PC-9 (cell line): ENCODE data around the gene VWA5B2. TPM values are rescaled to one million over a fixed set of nuclear protein-coding genes. Genes with fewer than 3 reads are reported as not detected.

Experiments
- BruUV-seq: library from RNA; stranded (reverse); fragments of 400-500 nt; replicated peaks from 2 replicates; lab custom pipeline; 2021; lab: Mats Ljungman, UMichigan
- CTCF ChIA-PET: fragments of 300-600 bp; sonication (Branson Sonifier 250); formaldehyde crosslinking; loops from one replicate; lab custom pipeline; 2022; ENCODE audit warnings: antibody characterized with exemption; lab: Charles Lee
- POLR2A ChIA-PET: fragments of 300-600 bp; sonication (Branson Sonifier 250); formaldehyde crosslinking; loops from one replicate; lab custom pipeline; 2022; ENCODE audit warnings: antibody characterized with exemption; ENCODE audit not compliant: unreplicated experiment; lab: Charles Lee
- DNase-seq, 2 experiments: peaks; one replicate each; pipeline versions ENCODE4 v3.0.0 to v3.0.0-alpha.2; 2015 to 2022; ENCODE audit warnings: mixed read lengths in 1 of 2
- H2AFZ ChIP-seq: fragments of 200-600 bp; sonication (generic); 2 replicates; pipeline ENCODE4 v1.8.1; 2017; ENCODE audit warnings: antibody characterized with exemption
- H3F3A ChIP-seq: fragments of 200-600 bp; sonication (generic); 2 replicates; pipeline ENCODE4 v1.8.1; 2017; ENCODE audit warnings: antibody characterized with exemption, mild to moderate bottlenecking, low read depth; ENCODE audit not compliant: insufficient read depth
- H3K27ac ChIP-seq: fragments of 200-600 bp; sonication (generic); 2 replicates; pipeline ENCODE4 v1.6.1; 2016; ENCODE audit warnings: mixed run types
- H3K27me3 ChIP-seq: fragments of 200-600 bp; sonication (generic); 2 replicates; pipeline ENCODE4 v1.6.1; 2016; ENCODE audit warnings: low read depth, mixed run types; ENCODE audit not compliant: insufficient read depth
- H3K36me3 ChIP-seq: fragments of 200-600 bp; sonication (generic); 2 replicates; pipeline ENCODE4 v1.6.1; 2016; ENCODE audit warnings: low read depth, mixed run types
- H3K4me1 ChIP-seq: fragments of 200-600 bp; sonication (generic); replicated peaks from 2 replicates; pipeline ENCODE4 v1.6.1; 2016; ENCODE audit warnings: mixed run types; ENCODE audit not compliant: insufficient read depth
- H3K4me2 ChIP-seq: fragments of 200-600 bp; sonication (generic); 2 replicates; pipeline ENCODE4 v1.6.1; 2017; ENCODE audit warnings: mixed run types
- H3K4me3 ChIP-seq: fragments of 200-600 bp; sonication (generic); 2 replicates; pipeline ENCODE4 v1.6.1; 2016; ENCODE audit warnings: mixed run types
- H3K79me2 ChIP-seq: fragments of 200-600 bp; sonication (generic); 2 replicates; pipeline ENCODE4 v1.6.1; 2017; ENCODE audit warnings: low read depth, mixed run types
- H3K9me2 ChIP-seq: fragments of 200-600 bp; sonication (generic); 2 replicates; pipeline ENCODE4 v1.8.1; 2017; ENCODE audit warnings: mild to moderate bottlenecking; ENCODE audit not compliant: insufficient read depth
- H3K9me3 ChIP-seq: fragments of 200-600 bp; sonication (generic); 2 replicates; pipeline ENCODE4 v1.8.1; 2016; ENCODE audit warnings: low read depth; ENCODE audit not compliant: insufficient read depth
- H4K20me1 ChIP-seq: fragments of 200-600 bp; sonication (generic); 2 replicates; pipeline ENCODE4 v1.8.1; 2017; ENCODE audit not compliant: insufficient read depth
- EZH2 ChIP-seq: fragments of 200-600 bp; sonication (generic); IDR thresholded peaks from 2 replicates; pipeline ENCODE4 v1.8.0; 2017; ENCODE audit warnings: antibody characterized with exemption, low read depth
- intact Hi-C: fragments of 100-400 bp; cut with micrococcal nuclease; formaldehyde crosslinking; loops from one replicate; pipeline ENCODE4 v1.10.0; 2022; ENCODE audit not compliant: unreplicated experiment
- total RNA-seq: library from RNA; stranded (reverse); gene quantifications from 2 replicates; pipeline ENCODE4 v1.2.3, GENCODE V29; 2021
- TF ChIP-seq, protein P1 (sequence below): fragments of 200-600 bp; sonication (generic); conservative IDR thresholded peaks from 2 replicates; pipeline ENCODE4 v1.6.1; 2017; ENCODE audit warnings: mixed run types, antibody characterized with exemption, mild to moderate bottlenecking, moderate library complexity

The VWA5B2 gene
- total RNA-seq, 1 experiment from 2014 or later: 0.76 TPM

DNA sequence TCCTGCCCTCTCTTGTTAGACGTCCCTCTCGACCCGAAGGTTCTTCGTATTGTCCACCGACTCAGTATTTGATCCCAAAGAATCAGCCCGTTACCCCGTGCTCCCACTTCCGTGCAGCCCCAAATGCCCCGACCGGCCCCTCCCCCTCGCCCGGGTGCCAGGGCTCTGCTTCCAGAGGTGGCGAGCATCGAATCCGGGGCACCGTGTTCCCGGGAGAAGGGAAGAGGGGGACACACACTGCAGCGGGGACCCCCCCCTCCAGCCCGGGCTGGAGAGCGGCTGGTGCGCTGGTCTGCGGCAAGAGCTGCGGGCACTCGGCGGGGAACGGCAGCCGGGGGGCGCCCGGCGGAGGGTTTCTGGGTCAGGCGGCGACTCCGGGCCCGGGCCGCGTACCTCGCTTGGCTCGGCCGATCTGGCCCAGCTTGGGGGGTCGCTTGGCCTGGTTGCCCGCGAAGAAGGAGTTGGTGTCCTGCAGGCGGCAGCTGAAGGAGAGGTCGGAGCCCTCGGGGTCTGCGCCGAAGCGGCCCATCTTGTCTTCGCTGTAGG lies 31.4 kb downstream of the VWA5B2 start:
- Histone ChIP-seq H3K79me2 (peaks cover 7% of the 10 kb centered on the region; the same call in 1 of the 2 replicates), H4K20me1 (no peaks in the 10 kb centered on the region), H3F3A (peaks cover 35% of the 10 kb centered on the region; the same call in 1 of the 2 replicates), H3K4me3 (peak overlapping the region; percentile 93), H3K27me3 (no peaks in the 10 kb centered on the region), H3K9me3 (no peaks in the 10 kb centered on the region), H3K27ac (no peak overlapping the region), H3K4me1 (peaks cover 15% of the 10 kb centered on the region; the same call in 1 of the 2 replicates), H3K9me2 (no peaks in the 10 kb centered on the region), H3K4me2 (peak overlapping the region; percentile 97), H2AFZ (peak overlapping the region; percentile 83), H3K36me3 (no peaks in the 10 kb centered on the region)
- CTCF ChIA-PET: interaction anchor here (0.6 to 1.0 kb wide), 6 partner anchors 11 to 167 kb away, joined by 5 to 14 read pairs (median 8); partner anchors contain the start of genes EEF1AKMT4 and VWA5B2
- intact Hi-C loops: loop anchor here (1.0 to 2.0 kb wide), 2 partner anchors 11 to 38 kb away; partner anchors contain the start of genes EEF1AKMT4 and PSMD2
- TF ChIP-seq, protein P1, sequence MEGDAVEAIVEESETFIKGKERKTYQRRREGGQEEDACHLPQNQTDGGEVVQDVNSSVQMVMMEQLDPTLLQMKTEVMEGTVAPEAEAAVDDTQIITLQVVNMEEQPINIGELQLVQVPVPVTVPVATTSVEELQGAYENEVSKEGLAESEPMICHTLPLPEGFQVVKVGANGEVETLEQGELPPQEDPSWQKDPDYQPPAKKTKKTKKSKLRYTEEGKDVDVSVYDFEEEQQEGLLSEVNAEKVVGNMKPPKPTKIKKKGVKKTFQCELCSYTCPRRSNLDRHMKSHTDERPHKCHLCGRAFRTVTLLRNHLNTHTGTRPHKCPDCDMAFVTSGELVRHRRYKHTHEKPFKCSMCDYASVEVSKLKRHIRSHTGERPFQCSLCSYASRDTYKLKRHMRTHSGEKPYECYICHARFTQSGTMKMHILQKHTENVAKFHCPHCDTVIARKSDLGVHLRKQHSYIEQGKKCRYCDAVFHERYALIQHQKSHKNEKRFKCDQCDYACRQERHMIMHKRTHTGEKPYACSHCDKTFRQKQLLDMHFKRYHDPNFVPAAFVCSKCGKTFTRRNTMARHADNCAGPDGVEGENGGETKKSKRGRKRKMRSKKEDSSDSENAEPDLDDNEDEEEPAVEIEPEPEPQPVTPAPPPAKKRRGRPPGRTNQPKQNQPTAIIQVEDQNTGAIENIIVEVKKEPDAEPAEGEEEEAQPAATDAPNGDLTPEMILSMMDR: no peak
- no peak for TF ChIP-seq EZH2
- POLR2A ChIA-PET: interaction anchor here (0.7 kb wide), 1 partner anchor 119 kb away, joined by 23 read pairs; the partner anchor contains the start of gene CHRD
- BruUV-seq: no TSS peak
- no peak for DNase-seq

DNA sequence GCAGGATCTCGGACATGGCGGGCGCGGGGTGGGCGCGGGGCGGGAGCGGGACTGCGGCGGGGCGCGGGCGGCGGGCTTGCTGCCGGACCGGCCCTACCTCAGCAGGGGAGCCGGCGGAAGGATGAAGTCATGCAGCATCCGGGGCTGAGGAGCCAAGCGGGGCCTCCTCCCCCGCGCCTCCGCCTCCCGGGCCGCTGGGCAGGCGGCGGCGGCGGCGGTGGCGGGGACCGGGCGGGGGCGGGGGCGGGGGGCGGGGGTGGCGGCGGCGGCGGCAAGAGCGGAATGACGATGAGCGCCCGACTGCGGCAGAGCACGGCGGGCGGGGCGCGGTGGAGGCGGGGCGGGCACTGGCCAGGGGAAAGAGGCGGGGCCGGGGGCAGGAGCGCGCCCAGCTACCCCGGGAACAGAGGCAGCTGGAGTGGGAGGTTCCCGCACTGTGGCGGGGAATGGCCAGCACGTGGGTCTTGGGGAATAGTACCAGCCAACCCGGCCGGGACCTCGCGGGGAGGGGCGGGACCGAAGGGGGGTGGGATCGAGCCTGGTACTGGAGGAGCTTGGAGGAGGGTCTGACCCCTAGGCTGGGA lies 32.0 kb downstream of the VWA5B2 start, which contains the start of gene CAMK2N2:
Gene CAMK2N2 (minus strand): TSS at position 284 of the 584 bp plus-strand sequence. CDS start 268 bp downstream, at position 16.
- Histone ChIP-seq H3K36me3 (no peaks in the 10 kb centered on the region), H3K27ac (no peak within 1 kb of the TSS), H3K27me3 (no peaks in the 10 kb centered on the region), H3K9me3 (no peaks in the 10 kb centered on the region), H3F3A (peaks cover 30% of the 10 kb centered on the region; the same call in 1 of the 2 replicates), H3K9me2 (no peaks in the 10 kb centered on the region), H3K79me2 (peaks cover 7% of the 10 kb centered on the region; the same call in 1 of the 2 replicates), H3K4me2 (peak within 1 kb of the TSS; percentile 97), H4K20me1 (no peaks in the 10 kb centered on the region), H3K4me3 (peak within 1 kb of the TSS; percentile 93), H2AFZ (peak within 1 kb of the TSS; percentile 96), H3K4me1 (peaks cover 15% of the 10 kb centered on the region; the same call in 1 of the 2 replicates)
- BruUV-seq: no TSS peak
- peak; percentile 78 to 82 for DNase-seq
- no peak for TF ChIP-seq EZH2
- TF ChIP-seq, protein P1: no peak
- ChIA-PET POLR2A (interaction anchor here (0.6 to 0.7 kb wide), 3 partner anchors 119 to 565 kb away, joined by 3 to 23 read pairs (median 3); partner anchors contain the start of gene CHRD), CTCF (interaction anchor here (0.5 to 1.0 kb wide), 7 partner anchors 12 to 220 kb away, joined by 3 to 14 read pairs (median 8); partner anchors contain the start of gene EEF1AKMT4)
- intact Hi-C loops: loop anchor here (2.0 kb wide), 1 partner anchor 37 kb away; the partner anchor contains the start of gene PSMD2
